Measurements from ENCODE around the gene FOXF1.

FOXF1 gene

DNA sequence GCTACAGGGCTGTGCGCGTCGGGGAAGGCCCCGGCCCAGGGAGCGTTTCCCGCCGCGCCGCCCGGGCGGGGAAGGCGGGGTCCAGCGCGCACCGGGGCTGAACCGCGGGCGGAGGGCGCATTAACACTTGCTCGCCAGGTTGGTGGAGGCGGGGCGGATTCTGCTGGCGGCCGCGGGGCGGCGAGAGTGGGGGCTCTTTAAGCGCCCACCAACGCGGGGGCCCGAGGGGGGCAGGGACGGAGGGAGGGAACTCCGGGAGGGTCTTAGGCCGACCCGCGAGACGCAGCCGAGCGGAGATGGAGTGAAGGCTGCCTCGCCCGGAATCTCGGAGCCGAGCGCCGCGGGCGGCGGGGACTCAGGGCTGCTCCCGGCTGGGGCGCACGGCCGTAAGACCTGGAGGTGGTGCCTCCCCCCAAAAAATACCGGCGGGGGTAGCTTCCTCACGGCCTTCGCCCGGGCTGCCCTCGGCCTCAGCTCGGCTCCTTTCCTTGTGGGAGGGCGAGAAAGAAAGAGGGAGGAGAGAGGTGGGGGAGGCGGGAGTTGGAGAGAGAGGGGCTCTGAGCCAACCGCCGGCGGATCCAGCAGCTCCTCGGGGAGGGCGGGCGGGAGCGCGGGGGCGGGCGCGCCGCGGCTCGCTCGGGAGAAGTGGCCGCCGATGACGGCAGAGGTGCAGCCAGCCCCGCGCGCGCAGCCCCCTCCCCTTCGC lies 415 bp upstream of the FOXF1 start:
- H3K36me3 ChIP-seq (ENCODE audit: control insufficient read depth, low read length): no peaks in the 10 kb centered on the region
- H3K79me2 ChIP-seq (ENCODE audit: control insufficient read depth, low read length): no peaks in the 10 kb centered on the region
- peaks cover 31% of the 10 kb centered on the region for H3K27me3 ChIP-seq (ENCODE audit: control insufficient read depth, low read length)
- no peaks in the 10 kb centered on the region for H3F3A ChIP-seq (ENCODE audit: control insufficient read depth, insufficient read depth)
- TF ChIP-seq EZH2phosphoT487 (IDR thresholded peaks at IDR 0.05; ENCODE audit: borderline replicate concordance, low read length): peak; percentile 27; the same call in 1 of the 2 replicates
- TF ChIP-seq, protein P1, sequence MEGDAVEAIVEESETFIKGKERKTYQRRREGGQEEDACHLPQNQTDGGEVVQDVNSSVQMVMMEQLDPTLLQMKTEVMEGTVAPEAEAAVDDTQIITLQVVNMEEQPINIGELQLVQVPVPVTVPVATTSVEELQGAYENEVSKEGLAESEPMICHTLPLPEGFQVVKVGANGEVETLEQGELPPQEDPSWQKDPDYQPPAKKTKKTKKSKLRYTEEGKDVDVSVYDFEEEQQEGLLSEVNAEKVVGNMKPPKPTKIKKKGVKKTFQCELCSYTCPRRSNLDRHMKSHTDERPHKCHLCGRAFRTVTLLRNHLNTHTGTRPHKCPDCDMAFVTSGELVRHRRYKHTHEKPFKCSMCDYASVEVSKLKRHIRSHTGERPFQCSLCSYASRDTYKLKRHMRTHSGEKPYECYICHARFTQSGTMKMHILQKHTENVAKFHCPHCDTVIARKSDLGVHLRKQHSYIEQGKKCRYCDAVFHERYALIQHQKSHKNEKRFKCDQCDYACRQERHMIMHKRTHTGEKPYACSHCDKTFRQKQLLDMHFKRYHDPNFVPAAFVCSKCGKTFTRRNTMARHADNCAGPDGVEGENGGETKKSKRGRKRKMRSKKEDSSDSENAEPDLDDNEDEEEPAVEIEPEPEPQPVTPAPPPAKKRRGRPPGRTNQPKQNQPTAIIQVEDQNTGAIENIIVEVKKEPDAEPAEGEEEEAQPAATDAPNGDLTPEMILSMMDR (IDR thresholded peaks at IDR 0.05; ENCODE audit: low read depth, low read length, poor library complexity, severe bottlenecking): no peak
- peak overlapping the region; percentile 17; the same call in 1 of the 2 replicates for H3K4me3 ChIP-seq (ENCODE audit: low read length)
- no peak overlapping the region for H3K27ac ChIP-seq (ENCODE audit: low read depth, low read length)
- peak overlapping the region; percentile 56 for H3K4me2 ChIP-seq (ENCODE audit: low read length)
- no peaks in the 10 kb centered on the region for H3K9me2 ChIP-seq (replicated peaks; ENCODE audit: control insufficient read depth, low read length)
- no peaks in the 10 kb centered on the region; the same call in 1 of the 2 replicates for H3K4me1 ChIP-seq (ENCODE audit: control insufficient read depth, low read length)
- H4K20me1 ChIP-seq (ENCODE audit: control insufficient read depth, insufficient read depth, low read depth, low read length): no peaks in the 10 kb centered on the region
- no peaks in the 10 kb centered on the region for H3K9me3 ChIP-seq (ENCODE audit: control insufficient read depth, insufficient read depth, low read length)

DNA sequence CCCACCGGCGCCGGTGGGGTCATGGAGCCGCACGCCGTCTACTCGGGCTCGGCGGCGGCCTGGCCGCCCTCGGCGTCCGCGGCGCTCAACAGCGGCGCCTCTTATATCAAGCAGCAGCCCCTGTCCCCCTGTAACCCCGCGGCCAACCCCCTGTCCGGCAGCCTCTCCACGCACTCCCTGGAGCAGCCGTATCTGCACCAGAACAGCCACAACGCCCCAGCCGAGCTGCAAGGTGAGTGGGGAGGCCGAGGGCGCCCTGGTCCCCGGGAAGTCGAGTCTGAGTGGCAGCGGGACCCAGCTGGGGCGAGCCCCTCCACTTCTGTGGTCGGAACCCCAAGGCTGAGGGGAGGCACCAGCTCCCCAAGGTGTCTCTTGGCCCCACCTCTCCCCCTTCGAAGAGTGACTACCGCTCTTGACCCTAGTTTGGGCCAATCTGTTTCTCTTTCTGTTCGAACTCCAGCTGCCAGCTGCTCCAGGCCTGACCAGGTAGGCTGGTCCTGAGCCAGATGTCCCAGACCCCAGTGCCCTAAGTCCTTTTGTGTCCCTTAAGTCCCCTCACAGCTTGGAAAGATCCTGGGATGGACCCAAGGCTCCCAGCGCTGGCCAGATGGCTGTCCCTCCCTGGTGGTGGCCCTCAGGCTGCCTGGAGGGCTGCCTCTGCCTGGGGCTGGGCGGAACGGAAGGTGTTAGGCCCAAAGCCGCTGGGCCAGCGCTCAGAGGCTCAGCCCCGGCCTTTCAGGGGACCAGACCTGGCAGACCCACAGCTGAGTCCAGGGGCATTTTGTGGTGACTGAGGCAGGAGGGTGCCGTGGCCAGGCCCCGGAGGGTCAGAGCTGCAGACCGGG lies 1.2 kb downstream of the FOXF1 start:
- no peaks in the 10 kb centered on the region for H4K20me1 ChIP-seq (ENCODE audit: control insufficient read depth, insufficient read depth, low read depth, low read length)
- no peaks in the 10 kb centered on the region for H3F3A ChIP-seq (ENCODE audit: control insufficient read depth, insufficient read depth)
- H3K27me3 ChIP-seq (ENCODE audit: control insufficient read depth, low read length): peaks cover 23% of the 10 kb centered on the region
- H3K9me2 ChIP-seq (replicated peaks; ENCODE audit: control insufficient read depth, low read length): no peaks in the 10 kb centered on the region
- no peak overlapping the region for H3K4me3 ChIP-seq (ENCODE audit: low read length)
- H3K4me2 ChIP-seq (ENCODE audit: low read length): no peak overlapping the region
- no peaks in the 10 kb centered on the region for H3K36me3 ChIP-seq (ENCODE audit: control insufficient read depth, low read length)
- H3K9me3 ChIP-seq (ENCODE audit: control insufficient read depth, insufficient read depth, low read length): no peaks in the 10 kb centered on the region
- TF ChIP-seq, protein P1 (IDR thresholded peaks at IDR 0.05; ENCODE audit: low read depth, low read length, poor library complexity, severe bottlenecking): no peak
- no peak for TF ChIP-seq EZH2phosphoT487 (IDR thresholded peaks at IDR 0.05; ENCODE audit: borderline replicate concordance, low read length)
- no peaks in the 10 kb centered on the region for H3K79me2 ChIP-seq (ENCODE audit: control insufficient read depth, low read length)
- H3K4me1 ChIP-seq (ENCODE audit: control insufficient read depth, low read length): no peaks in the 10 kb centered on the region; the same call in 1 of the 2 replicates
- no peak overlapping the region for H3K27ac ChIP-seq (ENCODE audit: low read depth, low read length)

DNA sequence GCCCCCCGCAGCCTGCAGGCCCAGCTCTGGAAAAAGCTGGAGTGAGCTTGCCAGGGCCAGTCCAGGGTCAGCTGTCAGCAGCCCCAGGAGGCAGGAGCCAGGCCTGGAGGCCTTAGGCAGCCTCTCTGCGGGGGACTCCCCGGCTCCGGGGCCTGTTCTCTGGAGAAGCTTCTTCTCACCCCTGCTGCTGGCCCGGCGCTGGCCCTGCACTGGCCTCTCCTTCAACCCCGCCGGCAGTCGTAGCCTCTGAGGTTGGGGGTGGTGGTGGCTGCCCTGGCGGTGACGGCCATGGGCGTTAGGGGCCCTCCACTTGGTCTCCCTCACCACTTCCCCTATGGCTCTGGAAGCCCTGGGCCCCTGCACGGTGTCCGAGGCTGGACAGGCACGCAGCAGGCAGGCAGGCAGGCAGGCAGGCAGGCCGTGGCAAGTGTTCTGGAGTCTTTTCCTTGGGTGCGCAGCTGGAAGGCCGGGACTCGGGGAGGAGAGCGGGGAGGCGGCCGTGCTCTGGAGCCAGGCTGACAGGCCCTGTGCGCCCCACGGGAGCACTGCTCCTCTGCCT lies 2.1 kb downstream of the FOXF1 start:
- no peak overlapping the region for H3K4me2 ChIP-seq (ENCODE audit: low read length)

More for the DNA sequence above, 2.1 kb downstream of the FOXF1 start:
- Histone ChIP-seq H3K4me3 (ENCODE audit: low read length) (no peak overlapping the region), H3K27me3 (ENCODE audit: control insufficient read depth, low read length) (peaks cover 20% of the 10 kb centered on the region), H3K9me2 (replicated peaks; ENCODE audit: control insufficient read depth, low read length) (no peaks in the 10 kb centered on the region), H3K4me1 (ENCODE audit: control insufficient read depth, low read length) (no peaks in the 10 kb centered on the region; the same call in 1 of the 2 replicates), H4K20me1 (ENCODE audit: control insufficient read depth, insufficient read depth, low read depth, low read length) (no peaks in the 10 kb centered on the region), H3K79me2 (ENCODE audit: control insufficient read depth, low read length) (no peaks in the 10 kb centered on the region), H3K36me3 (ENCODE audit: control insufficient read depth, low read length) (no peaks in the 10 kb centered on the region), H3K27ac (ENCODE audit: low read depth, low read length) (no peak overlapping the region), H3F3A (ENCODE audit: control insufficient read depth, insufficient read depth) (no peaks in the 10 kb centered on the region), H3K9me3 (ENCODE audit: control insufficient read depth, insufficient read depth, low read length) (no peaks in the 10 kb centered on the region)
- TF ChIP-seq EZH2phosphoT487 (IDR thresholded peaks at IDR 0.05; ENCODE audit: borderline replicate concordance, low read length): no peak
- TF ChIP-seq, protein P1 (IDR thresholded peaks at IDR 0.05; ENCODE audit: low read depth, low read length, poor library complexity, severe bottlenecking): no peak
